Activated CD4-positive, alpha-beta T cell treated with anti-CD3 and anti-CD28 coated beads, Interleukin-2, amount 10 ng/mL, durations not matched to agents 7 days and 5 days (primary cell): ENCODE results near the gene PLCG2. TPM values are rescaled to one million over a fixed set of nuclear protein-coding genes. Genes with fewer than 3 reads are reported as not detected.
"Not testable (repeated sequence)": the region's sequence is repeated elsewhere in the genome, so short reads cannot be mapped to it uniquely, and the experiment has no call there.

ENCODE experiments used
- CTCF ChIA-PET: fragments of 350-600 bp; sonication (Branson Sonifier 250); formaldehyde crosslinking; loops from one replicate; lab custom pipeline; 2021; ENCODE audit warnings: antibody characterized with exemption; lab: Charles Lee
- POLR2A ChIA-PET: fragments of 350-600 bp; sonication (Branson Sonifier 250); formaldehyde crosslinking; loops from one replicate; lab custom pipeline; 2021; ENCODE audit warnings: antibody characterized with exemption; lab: Charles Lee
- DNase-seq: peaks from one replicate; pipeline ENCODE4 v3.0.0-alpha.2; 2020
- H3K27ac Mint-ChIP-seq: one replicate; pipeline ENCODE4 v1.8.0; 2021; ENCODE audit warnings: mild to moderate bottlenecking, moderate library complexity, mixed read lengths
- H3K27me3 Mint-ChIP-seq: one replicate; pipeline ENCODE4 v1.8.0; 2021; ENCODE audit warnings: mixed read lengths
- H3K36me3 Mint-ChIP-seq: one replicate; pipeline ENCODE4 v1.8.0; 2021; ENCODE audit warnings: low read depth, mixed read lengths
- H3K4me1 Mint-ChIP-seq: one replicate; pipeline ENCODE4 v1.8.0; 2021; ENCODE audit warnings: mixed read lengths
- H3K4me3 Mint-ChIP-seq: one replicate; pipeline ENCODE4 v1.8.0; 2021; ENCODE audit warnings: mild to moderate bottlenecking, moderate library complexity, mixed read lengths
- H3K9me3 Mint-ChIP-seq: one replicate; pipeline ENCODE4 v1.8.0; 2021; ENCODE audit warnings: mixed read lengths
- total RNA-seq, 2 experiments: library from RNA; stranded (reverse); gene quantifications; one replicate each; pipeline ENCODE4 v1.2.3, GENCODE V29; 2021

The PLCG2 gene
- total RNA-seq, 2 experiments from 2014 or later, result 2.6 to 3.1 TPM

GRCh38 chr16:81977335-81977942 is 198.3 kb downstream of the PLCG2 start:
- H3K4me3 Mint-ChIP-seq, H3K9me3 Mint-ChIP-seq, H3K36me3 Mint-ChIP-seq, POLR2A ChIA-PET, H3K4me1 Mint-ChIP-seq, CTCF ChIA-PET, H3K27me3 Mint-ChIP-seq, DNase-seq, H3K27ac Mint-ChIP-seq: not testable (repeated sequence)

DNA sequence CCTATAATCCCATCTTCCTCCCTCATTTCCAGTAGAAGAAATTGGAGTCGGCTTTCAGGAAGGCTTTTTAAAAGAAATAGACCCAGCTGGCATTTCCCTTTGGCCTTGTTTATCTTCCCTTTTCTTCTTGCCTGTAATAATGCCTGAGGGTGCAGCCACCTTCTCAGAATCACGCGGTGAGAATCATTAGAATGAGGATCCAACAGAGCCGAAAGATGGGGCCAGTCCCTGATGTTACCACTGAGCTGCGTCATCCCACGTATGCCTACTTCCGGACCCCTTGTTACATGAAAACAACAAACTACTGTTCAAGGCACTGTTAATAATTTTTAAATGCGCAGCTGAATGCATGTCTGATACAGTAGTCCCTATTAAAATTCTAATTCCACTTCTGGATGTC is 208.0 kb downstream of the PLCG2 start:
- Mint-ChIP-seq H3K4me3 (no peak overlapping the region), H3K9me3 (no peaks in the 10 kb centered on the region), H3K27me3 (peaks cover 4% of the 10 kb centered on the region), H3K4me1 (no peaks in the 10 kb centered on the region), H3K27ac (no peak overlapping the region), H3K36me3 (no peaks in the 10 kb centered on the region)
- CTCF ChIA-PET, result no interaction called here
- no peak for DNase-seq
- POLR2A ChIA-PET, result no interaction called here

- no peaks in the 10 kb centered on the region for H3K4me1 Mint-ChIP-seq
- peaks cover 4% of the 10 kb centered on the region for H3K27me3 Mint-ChIP-seq
- H3K4me3 Mint-ChIP-seq, result no peak overlapping the region
- no peaks in the 10 kb centered on the region for H3K9me3 Mint-ChIP-seq
- ChIA-PET POLR2A (no interaction called here), CTCF (no interaction called here)
- DNase-seq, result no peak
- no peaks in the 10 kb centered on the region for H3K36me3 Mint-ChIP-seq
- no peak overlapping the region for H3K27ac Mint-ChIP-seq
Observed at GRCh38 chr16:81987706-81988105, 208.6 kb downstream of the PLCG2 start.

GRCh38 chr16:81992859-81993258 is 213.8 kb downstream of the PLCG2 start:
- Mint-ChIP-seq H3K4me1 (no peaks in the 10 kb centered on the region), H3K36me3 (peaks cover 3% of the 10 kb centered on the region), H3K27ac (no peak overlapping the region), H3K9me3 (no peaks in the 10 kb centered on the region), H3K27me3 (no peaks in the 10 kb centered on the region), H3K4me3 (no peak overlapping the region)
- ChIA-PET CTCF (no interaction called here), POLR2A (no interaction called here)
- no peak for DNase-seq

GRCh38 chr16:81994485-81994884 is 215.4 kb downstream of the PLCG2 start:
- CTCF ChIA-PET, result no interaction called here
- no peak overlapping the region for H3K4me3 Mint-ChIP-seq

DNA sequence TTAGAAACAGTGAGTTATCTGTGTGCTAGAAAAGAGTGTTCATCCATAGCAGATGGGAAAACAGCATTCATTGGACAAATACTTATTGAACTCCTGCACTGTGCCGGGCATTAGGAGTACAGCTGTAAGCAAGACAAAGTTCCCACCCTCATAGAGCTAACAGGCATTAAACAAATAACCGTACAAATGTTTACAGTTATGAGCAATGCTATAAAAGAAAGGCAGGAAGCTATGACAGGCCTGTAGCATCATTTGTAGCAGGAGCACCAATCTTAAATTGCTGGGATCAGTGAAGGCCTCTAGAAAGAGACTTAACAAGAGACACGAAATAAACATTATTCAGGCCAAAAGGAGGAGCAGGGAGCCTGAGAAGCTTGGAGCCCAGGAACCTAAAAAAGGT is 216.6 kb downstream of the PLCG2 start:
- DNase-seq, result no peak
- H3K27ac Mint-ChIP-seq, result no peak overlapping the region
- ChIA-PET CTCF (no interaction called here), POLR2A (no interaction called here)
- H3K9me3 Mint-ChIP-seq, result no peaks in the 10 kb centered on the region
- no peak overlapping the region for H3K4me3 Mint-ChIP-seq
- H3K4me1 Mint-ChIP-seq, result no peaks in the 10 kb centered on the region
- no peaks in the 10 kb centered on the region for H3K27me3 Mint-ChIP-seq
- peaks cover 22% of the 10 kb centered on the region for H3K36me3 Mint-ChIP-seq

More at GRCh38 chr16:81994485-81994884, 215.4 kb downstream of the PLCG2 start:
- Mint-ChIP-seq H3K27me3 (no peaks in the 10 kb centered on the region), H3K27ac (no peak overlapping the region), H3K36me3 (peaks cover 15% of the 10 kb centered on the region), H3K9me3 (no peaks in the 10 kb centered on the region), H3K4me1 (no peaks in the 10 kb centered on the region)
- no peak for DNase-seq
- POLR2A ChIA-PET, result no interaction called here

DNA sequence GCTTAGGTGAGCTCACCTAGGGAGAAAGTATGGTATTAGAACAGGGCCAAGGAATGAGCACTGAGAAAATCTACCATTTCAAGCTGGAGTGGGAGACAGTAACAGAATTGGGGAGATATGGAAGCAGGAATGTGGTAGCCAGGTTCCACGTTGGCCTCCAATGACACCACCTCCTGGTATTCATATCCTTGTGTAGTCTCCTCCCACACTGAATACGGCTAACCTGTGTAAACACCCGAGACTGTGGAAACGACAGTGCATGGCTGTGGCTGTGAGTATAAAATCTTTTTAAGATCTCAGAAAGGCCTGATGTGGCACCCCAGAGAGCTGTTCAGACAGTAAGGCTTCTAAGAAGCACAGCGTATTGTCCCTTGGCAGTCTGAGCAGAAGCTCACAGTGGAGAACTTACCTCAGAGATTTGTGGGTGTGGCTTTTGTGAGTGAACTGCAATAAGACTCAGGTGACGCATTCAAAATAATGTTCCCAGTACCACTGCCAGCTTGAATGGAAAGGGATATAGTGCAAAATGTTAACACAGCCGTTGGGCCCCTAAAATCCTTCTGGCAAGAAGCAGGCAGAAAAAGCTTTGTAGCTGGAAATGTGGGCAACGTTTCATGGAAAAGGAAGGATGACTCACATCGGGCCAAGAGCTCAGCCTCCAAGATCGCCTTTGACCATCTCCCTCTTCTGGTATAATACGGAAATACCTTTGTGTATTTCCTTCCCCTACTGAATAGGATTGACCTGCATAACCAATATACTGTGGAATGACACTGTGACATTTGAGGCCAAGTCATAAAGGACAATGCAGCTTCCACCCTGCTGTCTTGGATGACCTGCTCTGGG is 217.8 kb downstream of the PLCG2 start:
- Mint-ChIP-seq H3K4me1 (peaks cover 1% of the 10 kb centered on the region), H3K9me3 (no peaks in the 10 kb centered on the region), H3K36me3 (peaks cover 28% of the 10 kb centered on the region), H3K4me3 (no peak overlapping the region), H3K27ac (no peak overlapping the region), H3K27me3 (no peaks in the 10 kb centered on the region)
- DNase-seq, result no peak
- ChIA-PET POLR2A (no interaction called here), CTCF (no interaction called here)

DNA sequence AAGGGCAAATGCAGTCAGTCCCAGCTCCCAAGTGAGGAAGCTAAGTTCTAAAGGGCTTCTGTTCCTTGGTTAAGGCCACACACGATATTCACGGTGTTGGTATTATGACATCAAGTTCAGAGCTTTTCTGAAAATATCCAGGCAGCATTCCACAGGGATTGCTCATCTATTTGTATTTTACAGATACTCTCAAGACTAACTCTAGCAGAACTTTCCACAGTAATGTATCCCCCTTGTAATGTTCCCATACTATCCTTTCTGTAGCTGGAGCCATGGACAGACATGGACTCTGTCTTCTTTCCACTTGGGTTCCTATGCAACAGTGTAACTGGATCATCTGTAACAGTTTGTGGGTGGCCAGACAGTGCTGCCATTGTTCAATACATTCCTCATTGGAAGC is 218.6 kb downstream of the PLCG2 start:
- Mint-ChIP-seq H3K36me3 (peaks cover 28% of the 10 kb centered on the region), H3K4me1 (peaks cover 3% of the 10 kb centered on the region), H3K27ac (no peak overlapping the region), H3K4me3 (no peak overlapping the region), H3K9me3 (no peaks in the 10 kb centered on the region), H3K27me3 (no peaks in the 10 kb centered on the region)
- ChIA-PET POLR2A (no interaction called here), CTCF (no interaction called here)
- no peak for DNase-seq

DNA sequence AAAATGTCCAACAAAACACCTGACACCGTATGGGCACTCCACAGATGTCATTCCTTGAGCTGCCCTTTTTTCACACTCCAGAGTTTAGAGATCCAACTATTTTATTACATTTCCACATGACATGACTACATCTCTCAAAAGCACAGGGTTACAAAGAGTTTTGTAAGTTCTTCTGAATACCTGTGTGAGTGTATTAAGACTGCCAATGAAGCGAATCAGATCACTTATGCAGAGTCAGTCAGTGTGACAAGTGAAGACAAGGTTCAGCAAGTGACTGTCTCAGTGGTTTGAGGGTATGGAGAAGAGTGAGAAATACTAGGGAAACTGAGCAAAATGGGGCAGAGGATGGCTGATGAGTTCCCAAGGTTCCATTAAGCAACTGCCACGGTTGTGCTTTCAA is 223.7 kb downstream of the PLCG2 start:
- Mint-ChIP-seq H3K9me3 (peaks cover under 1% of the 10 kb centered on the region), H3K4me3 (no peak overlapping the region), H3K36me3 (peaks cover 37% of the 10 kb centered on the region), H3K27me3 (no peaks in the 10 kb centered on the region), H3K4me1 (peaks cover 6% of the 10 kb centered on the region), H3K27ac (no peak overlapping the region)
- DNase-seq, result no peak
- ChIA-PET CTCF (no interaction called here), POLR2A (no interaction called here)

DNA sequence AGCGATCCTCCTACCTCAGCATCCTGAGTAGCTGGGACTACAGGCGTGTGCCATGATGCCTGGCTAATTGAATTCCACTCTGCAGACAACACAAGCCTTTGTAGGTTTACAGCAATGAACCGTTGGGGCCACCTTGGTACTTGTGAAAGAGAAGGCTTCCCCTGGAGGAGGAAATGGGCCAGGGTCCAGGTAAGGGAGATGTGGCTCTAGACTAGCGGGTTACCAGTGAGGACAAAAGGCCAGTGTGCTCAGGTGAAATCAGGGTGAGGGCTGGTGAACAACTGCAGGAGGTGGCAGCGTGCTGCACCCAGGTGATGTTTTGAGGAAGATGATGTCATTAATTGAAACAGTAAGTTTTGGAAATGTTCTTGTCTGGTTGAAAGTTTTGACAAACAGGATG is 225.5 kb downstream of the PLCG2 start:
- DNase-seq, result no peak
- Mint-ChIP-seq H3K36me3 (peaks cover 37% of the 10 kb centered on the region), H3K4me3 (no peak overlapping the region), H3K27ac (no peak overlapping the region), H3K27me3 (no peaks in the 10 kb centered on the region), H3K9me3 (peaks cover 15% of the 10 kb centered on the region), H3K4me1 (peaks cover 6% of the 10 kb centered on the region)
- POLR2A ChIA-PET, result no interaction called here
- CTCF ChIA-PET, result no interaction called here

DNA sequence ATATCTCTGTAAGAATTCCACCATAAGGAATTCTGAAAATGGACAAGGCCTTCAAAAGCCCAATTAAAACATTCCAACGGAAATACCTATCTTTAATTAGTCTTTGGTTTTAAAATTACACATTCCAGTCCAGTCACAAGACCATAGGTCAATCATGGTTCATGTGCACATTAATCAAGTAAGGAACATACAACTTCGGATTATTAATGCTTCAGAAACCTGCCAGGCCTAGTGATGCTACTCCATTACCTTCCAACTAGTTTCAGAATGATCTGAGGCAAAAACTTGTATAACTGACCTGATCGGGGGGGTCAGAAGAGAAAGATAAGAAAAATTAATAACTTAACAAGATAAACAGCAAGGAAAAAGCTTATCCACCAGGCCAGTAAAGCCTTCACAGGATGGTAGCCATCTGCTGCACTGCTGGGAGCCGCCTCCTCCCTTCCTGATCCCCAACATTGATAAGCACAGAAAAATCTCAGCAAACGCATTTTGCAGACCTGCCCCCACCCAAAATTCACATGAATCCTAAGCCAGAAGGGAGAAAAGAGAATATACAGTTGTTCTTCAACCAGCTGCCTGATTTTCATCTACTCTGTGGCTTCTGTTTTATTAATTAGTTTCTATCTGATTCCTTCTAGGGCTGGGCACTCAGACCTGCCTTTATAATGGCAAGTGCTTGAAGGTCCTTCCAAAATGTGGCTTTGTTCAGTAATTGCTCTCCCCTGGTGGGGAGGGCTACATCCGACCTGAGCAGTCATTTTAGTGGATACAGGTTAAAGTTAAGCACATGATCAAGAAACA is 226.1 kb downstream of the PLCG2 start:
- no peak overlapping the region for H3K4me3 Mint-ChIP-seq
- H3K36me3 Mint-ChIP-seq, result peaks cover 37% of the 10 kb centered on the region
- H3K27me3 Mint-ChIP-seq, result no peaks in the 10 kb centered on the region
- H3K27ac Mint-ChIP-seq, result no peak overlapping the region
- CTCF ChIA-PET, result no interaction called here
- peaks cover 7% of the 10 kb centered on the region for H3K4me1 Mint-ChIP-seq
- no peak for DNase-seq
- POLR2A ChIA-PET, result no interaction called here
- peaks cover 20% of the 10 kb centered on the region for H3K9me3 Mint-ChIP-seq

- H3K4me3 Mint-ChIP-seq, result no peak overlapping the region
- POLR2A ChIA-PET, result no interaction called here
- H3K4me1 Mint-ChIP-seq, result peaks cover 15% of the 10 kb centered on the region
- H3K27me3 Mint-ChIP-seq, result no peaks in the 10 kb centered on the region
- CTCF ChIA-PET, result no interaction called here
- peaks cover 20% of the 10 kb centered on the region for H3K9me3 Mint-ChIP-seq
- H3K36me3 Mint-ChIP-seq, result peaks cover 40% of the 10 kb centered on the region
- no peak overlapping the region for H3K27ac Mint-ChIP-seq
- DNase-seq, result no peak
Observed at GRCh38 chr16:82006036-82006435, 226.9 kb downstream of the PLCG2 start.

DNA sequence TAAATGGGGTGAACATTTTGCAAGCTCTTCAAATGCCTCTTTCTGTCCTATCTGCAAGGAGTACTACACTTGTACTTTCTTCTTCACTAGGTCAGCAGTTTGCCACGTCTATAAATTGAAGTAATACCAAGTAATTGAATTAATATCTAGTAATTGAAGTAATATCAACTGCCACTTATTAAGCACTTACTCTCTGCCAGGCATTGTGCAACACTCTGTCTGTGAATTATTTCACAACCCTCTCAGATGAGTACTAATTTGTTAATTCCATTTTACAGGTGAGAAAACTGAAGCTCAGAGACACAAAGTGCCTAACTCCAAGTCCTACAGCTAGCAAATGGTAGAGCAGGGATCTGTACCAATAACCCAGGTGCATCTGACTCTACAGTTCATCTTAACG is 228.1 kb downstream of the PLCG2 start:
- no peak overlapping the region for H3K4me3 Mint-ChIP-seq
- DNase-seq, result no peak
- ChIA-PET CTCF (no interaction called here), POLR2A (no interaction called here)
- peaks cover 20% of the 10 kb centered on the region for H3K9me3 Mint-ChIP-seq
- no peaks in the 10 kb centered on the region for H3K27me3 Mint-ChIP-seq
- H3K36me3 Mint-ChIP-seq, result peaks cover 39% of the 10 kb centered on the region
- peaks cover 18% of the 10 kb centered on the region for H3K4me1 Mint-ChIP-seq
- no peak overlapping the region for H3K27ac Mint-ChIP-seq
